ENCODE measurements around the gene AJM1. TPM values are rescaled to one million over a fixed set of nuclear protein-coding genes. Genes with fewer than 3 reads are reported as not detected.
"Not testable (repeated sequence)": the region's sequence is repeated elsewhere in the genome, so short reads cannot be mapped to it uniquely, and the experiment has no call there.

Gene AJM1
- total and polyA plus RNA-seq, 4 experiments from 2014 or later: 0.05 to 2.8 (median 2.4) TPM; not detected in 1

DNA sequence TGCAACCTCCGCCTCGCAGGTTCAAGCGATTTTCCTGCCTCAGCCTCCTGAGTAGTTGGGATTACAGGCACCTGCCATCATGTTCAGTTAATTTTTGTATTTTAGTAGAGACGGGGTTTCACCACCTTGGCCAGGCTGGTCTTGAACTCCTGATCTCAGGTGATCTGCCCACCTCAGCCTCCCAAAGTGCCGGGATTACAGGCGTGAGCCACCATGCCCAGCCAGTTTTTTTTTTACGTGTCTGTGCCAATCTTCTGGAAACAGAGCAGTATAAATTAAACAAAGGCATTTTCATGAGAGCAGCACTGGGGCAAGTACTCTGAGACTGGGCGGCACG, 40.6 kb downstream of the AJM1 start:
- not testable (repeated sequence) for H3K27me3 Mint-ChIP-seq; H3K27me3 ChIP-seq (ENCODE audit: insufficient read depth, low read length); DNase-seq; H3K9me3 ChIP-seq (ENCODE audit: control insufficient read depth in 1 of 2, low read length in 2 of 2); H3K9me3 Mint-ChIP-seq; H3K36me3 ChIP-seq (ENCODE audit: insufficient read depth, low read length); H3K36me3 Mint-ChIP-seq; H3K4me3 ChIP-seq (ENCODE audit: low read length in 2 of 2)
- Mint-ChIP-seq H3K4me3 (peak overlapping the region in 7 of 8 donors; percentile 77 to 89 (median 85)), H3K27ac (peak overlapping the region; percentile 92 to 99 (median 94)), H3K4me1 (peaks cover 13 to 31% (median 26%) of the 10 kb centered on the region in 4 donors)
- Histone ChIP-seq H3K4me1 (ENCODE audit: insufficient read depth, low read length) (peaks cover 46% of the 10 kb centered on the region), H3K27ac (ENCODE audit: low read depth, low read length) (peak overlapping the region; percentile 87)
- ChIA-PET CTCF (ENCODE audit: partially characterized antibody) (interaction anchor here (1.1 to 3.2 kb wide), 3 partner anchors 19 to 147 kb away, joined by 5 to 21 read pairs (median 6); partner anchors contain the start of gene AJM1), POLR2A (ENCODE audit: partially characterized antibody) (interaction anchor here (0.8 to 4.0 kb wide), 8 partner anchors 17 to 204 kb away, joined by 3 to 21 read pairs (median 6); partner anchors contain the start of genes EDF1, FBXW5, MAN1B1 and PAXX)
- intact Hi-C loops (cut with micrococcal nuclease): loop anchor here (1.0 kb wide), 2 partner anchors 19 to 61 kb away; partner anchors contain the start of gene FBXW5

DNA sequence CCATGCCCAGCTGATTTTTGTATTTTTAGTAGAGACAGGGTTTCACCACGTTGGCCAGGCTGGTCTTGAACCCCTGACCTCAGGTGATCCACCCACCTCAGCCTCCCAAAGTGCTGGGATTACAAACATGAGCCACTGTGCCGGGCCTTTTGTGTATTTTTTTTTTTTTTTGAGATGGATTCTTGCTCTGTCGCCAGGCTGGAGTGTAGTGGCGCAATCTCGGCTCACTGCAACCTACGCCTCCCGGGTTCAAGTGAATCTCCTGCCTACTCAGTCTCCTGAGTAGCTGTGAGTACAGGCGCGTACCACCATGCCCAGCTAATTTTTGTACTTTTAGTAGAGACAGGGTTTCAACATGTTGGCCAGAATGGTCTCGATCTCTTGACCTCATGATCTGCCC, 41.4 kb downstream of the AJM1 start:
- H3K4me1 Mint-ChIP-seq: peaks cover 16 to 39% (median 30%) of the 10 kb centered on the region in 4 donors
- H3K27me3 Mint-ChIP-seq; DNase-seq; H3K9me3 Mint-ChIP-seq; H3K27me3 ChIP-seq (ENCODE audit: insufficient read depth, low read length); H3K36me3 ChIP-seq (ENCODE audit: insufficient read depth, low read length); H3K9me3 ChIP-seq (ENCODE audit: control insufficient read depth in 1 of 2, low read length in 2 of 2); H3K36me3 Mint-ChIP-seq; H3K4me3 ChIP-seq (ENCODE audit: low read length in 2 of 2); intact Hi-C loops (cut with micrococcal nuclease): not testable (repeated sequence)
- H3K27ac ChIP-seq (ENCODE audit: low read depth, low read length): peak overlapping the region; percentile 87
- H3K27ac Mint-ChIP-seq: peak overlapping the region in 6 of 7 donors; percentile 51 to 99 (median 86)
- ChIA-PET CTCF (ENCODE audit: partially characterized antibody) (interaction anchor here (0.9 kb wide), 1 partner anchor 41 kb away, joined by 5 read pairs; the partner anchor contains the start of gene AJM1), POLR2A (ENCODE audit: partially characterized antibody) (interaction anchor here (1.2 to 4.0 kb wide), 4 partner anchors 18 to 76 kb away, joined by 4 to 21 read pairs (median 6); partner anchors contain the start of genes EDF1 and RABL6)
- H3K4me1 ChIP-seq (ENCODE audit: insufficient read depth, low read length): peaks cover 54% of the 10 kb centered on the region
- H3K4me3 Mint-ChIP-seq: peak overlapping the region in 1 of 8 donors; percentile 15

DNA sequence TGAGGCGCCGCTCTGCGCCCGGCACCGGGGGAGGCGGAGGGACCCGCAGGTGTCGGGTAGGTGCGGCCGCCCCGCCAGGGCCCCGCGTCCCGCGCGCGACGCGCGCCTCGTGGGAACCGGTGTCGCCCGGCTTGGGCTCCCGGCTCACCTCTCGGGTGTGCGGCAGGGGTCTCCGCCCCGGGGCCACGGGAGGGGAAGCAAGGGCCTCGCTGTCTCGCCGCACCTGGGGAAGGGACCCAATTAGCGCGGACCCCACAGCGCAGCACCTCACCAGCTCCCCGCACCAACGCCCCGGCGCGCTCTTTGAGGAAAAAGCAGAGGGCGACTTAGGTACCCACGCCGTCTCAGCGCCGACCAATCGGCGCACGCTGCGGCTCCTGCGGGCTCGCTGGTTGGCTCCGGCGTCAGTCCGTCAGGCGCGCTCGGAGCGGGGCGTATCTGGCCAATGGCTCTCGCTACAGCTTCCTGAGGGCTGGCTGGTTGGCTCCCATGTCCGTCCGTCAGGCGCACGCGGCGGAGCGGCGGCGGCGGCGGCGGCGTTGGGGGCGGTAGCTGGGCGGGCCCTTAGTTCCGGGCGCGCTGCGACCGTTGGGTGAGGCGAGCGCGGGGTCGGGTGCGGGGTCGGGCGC, 43.8 kb downstream of the AJM1 start, which contains the start of gene TRAF2:
TRAF2 (plus strand) TSS at position 567 of the 629 bp plus-strand sequence. CDS start 12,225 bp downstream, outside the sequence.
- Mint-ChIP-seq H3K27me3 (no peaks in the 10 kb centered on the region), H3K36me3 (peaks cover 0 to 10% of the 10 kb centered on the region in 2 donors), H3K27ac (peak within 1 kb of the TSS; percentile 92 to 97 (median 94)), H3K4me3 (peak within 1 kb of the TSS; percentile 84 to 92 (median 88)), H3K9me3 (no peaks in the 10 kb centered on the region), H3K4me1 (peaks cover 16 to 57% (median 32%) of the 10 kb centered on the region in 4 donors)
- intact Hi-C loops (cut with micrococcal nuclease): loop anchor here (1.0 to 5.0 kb wide), 6 partner anchors 16 to 94 kb away; partner anchors contain the start of genes EDF1, FBXW5, PHPT1 and TMEM141
- Histone ChIP-seq H3K27me3 (ENCODE audit: insufficient read depth, low read length) (no peaks in the 10 kb centered on the region), H3K27ac (ENCODE audit: low read depth, low read length) (peak within 1 kb of the TSS; percentile 98), H3K4me3 (ENCODE audit: low read length in 2 of 2) (peak within 1 kb of the TSS; percentile 36 to 82), H3K4me1 (ENCODE audit: insufficient read depth, low read length) (peaks cover 54% of the 10 kb centered on the region), H3K9me3 (ENCODE audit: control insufficient read depth in 1 of 2, low read length in 2 of 2) (no peaks in the 10 kb centered on the region), H3K36me3 (ENCODE audit: insufficient read depth, low read length) (peaks cover 7% of the 10 kb centered on the region)
- ChIA-PET POLR2A (ENCODE audit: partially characterized antibody) (interaction anchor here (0.6 to 2.6 kb wide), 23 partner anchors 8 to 302 kb away, joined by 3 to 39 read pairs (median 5); partner anchors contain the start of genes AJM1, ANAPC2, CLIC3 and EDF1), CTCF (ENCODE audit: partially characterized antibody) (interaction anchor here (0.9 to 3.5 kb wide), 4 partner anchors 43 to 144 kb away, joined by 3 to 20 read pairs (median 4); partner anchors contain the start of gene AJM1)
- peak; percentile 97 for DNase-seq

DNA sequence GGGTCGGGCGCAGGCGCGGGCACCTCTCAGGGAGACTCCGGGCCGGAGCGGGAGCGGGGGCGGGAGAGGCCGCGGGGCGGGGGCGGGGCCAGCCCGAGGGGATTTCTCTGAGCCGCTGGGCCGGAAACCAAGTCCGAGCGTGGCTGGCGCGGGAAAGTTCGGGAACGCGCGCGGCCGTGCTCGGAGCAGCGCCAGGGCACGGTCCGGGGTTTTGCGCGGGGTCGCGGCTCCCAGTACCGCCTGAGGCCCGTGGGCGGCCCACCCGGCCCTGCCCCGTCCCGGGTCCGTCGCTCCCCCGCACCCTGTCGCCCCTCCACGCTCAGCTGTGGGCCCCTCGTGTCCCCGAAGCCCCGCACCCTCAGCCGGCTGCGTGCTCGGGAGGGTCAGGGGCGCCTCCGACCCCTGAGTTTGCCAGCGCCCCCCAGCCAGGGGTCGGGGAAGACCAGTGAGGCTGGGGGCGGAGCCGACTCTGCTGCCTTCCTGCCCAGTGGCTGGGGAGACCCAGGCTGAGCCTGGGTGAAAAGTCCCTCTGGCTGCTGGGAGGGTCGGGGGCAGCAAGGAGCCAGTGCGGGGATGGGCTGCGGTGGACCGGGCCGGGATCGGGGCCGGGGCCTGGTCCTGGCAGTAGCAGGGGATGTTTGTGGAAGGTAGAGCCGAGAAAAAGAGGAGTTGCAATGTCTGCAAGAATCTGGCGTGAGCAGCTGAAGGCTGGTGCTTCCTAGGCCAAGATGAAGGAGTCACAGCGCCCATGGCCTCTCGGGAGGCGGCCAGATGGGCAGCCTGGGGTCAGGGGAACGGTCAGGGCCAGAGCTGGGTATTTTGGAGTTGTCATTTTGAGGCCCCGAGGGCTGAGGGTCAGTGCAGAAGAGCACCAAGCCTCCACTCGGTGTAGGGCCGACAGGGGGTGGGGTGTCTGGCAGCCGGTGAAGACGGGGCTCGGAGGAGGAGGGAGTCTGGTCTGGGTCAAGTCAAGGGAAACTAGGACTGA, 44.6 kb downstream of the AJM1 start:
- peaks cover 7% of the 10 kb centered on the region for H3K36me3 ChIP-seq (ENCODE audit: insufficient read depth, low read length)
- CTCF ChIA-PET (ENCODE audit: partially characterized antibody): interaction anchor here (0.9 to 3.5 kb wide), 4 partner anchors 44 to 143 kb away, joined by 3 to 20 read pairs (median 4); partner anchors contain the start of gene AJM1
- no peaks in the 10 kb centered on the region for H3K9me3 ChIP-seq (ENCODE audit: control insufficient read depth in 1 of 2, low read length in 2 of 2)
- peak overlapping the region; percentile 98 for H3K27ac ChIP-seq (ENCODE audit: low read depth, low read length)
- Mint-ChIP-seq H3K27ac (peak overlapping the region; percentile 92 to 97 (median 94)), H3K9me3 (no peaks in the 10 kb centered on the region), H3K4me1 (peaks cover 14 to 49% (median 28%) of the 10 kb centered on the region in 4 donors), H3K27me3 (no peaks in the 10 kb centered on the region), H3K4me3 (peak overlapping the region; percentile 84 to 92 (median 88)), H3K36me3 (peaks cover 0 to 10% of the 10 kb centered on the region in 2 donors)
- intact Hi-C loops (cut with micrococcal nuclease): loop anchor here (1.0 to 5.0 kb wide), 6 partner anchors 15 to 95 kb away; partner anchors contain the start of genes EDF1, FBXW5, PHPT1 and TMEM141
- POLR2A ChIA-PET (ENCODE audit: partially characterized antibody): interaction anchor here (0.6 to 2.6 kb wide), 22 partner anchors 9 to 354 kb away, joined by 3 to 39 read pairs (median 4); partner anchors contain the start of genes AJM1, ANAPC2, CLIC3 and EDF1
- DNase-seq: peak in 1 of 5 donors; percentile 84
- peaks cover 47% of the 10 kb centered on the region for H3K4me1 ChIP-seq (ENCODE audit: insufficient read depth, low read length)
- H3K27me3 ChIP-seq (ENCODE audit: insufficient read depth, low read length): no peaks in the 10 kb centered on the region
- H3K4me3 ChIP-seq (ENCODE audit: low read length in 2 of 2): peak overlapping the region; percentile 23 to 75

DNA sequence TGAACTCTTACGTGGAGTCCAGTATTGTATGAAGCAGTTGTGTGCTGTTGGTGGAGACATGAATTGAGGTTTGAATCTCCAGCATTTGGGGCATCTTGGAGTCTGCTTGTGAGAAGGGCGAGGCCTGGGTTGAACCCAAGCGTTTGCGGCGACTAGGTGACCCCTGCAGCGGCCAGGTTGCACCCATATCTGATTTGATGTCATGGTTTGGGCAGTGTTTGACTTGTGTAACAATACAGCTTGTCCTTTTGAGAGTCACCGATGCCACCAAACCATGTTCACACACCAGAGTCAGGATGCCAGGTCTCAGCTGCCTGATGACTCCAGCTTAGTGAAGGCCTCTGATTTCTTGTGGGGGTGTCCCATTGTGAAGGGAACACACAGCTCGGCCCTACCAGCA, 46.2 kb downstream of the AJM1 start:
- POLR2A ChIA-PET (ENCODE audit: partially characterized antibody): no interaction called here
- Histone ChIP-seq H3K4me1 (ENCODE audit: insufficient read depth, low read length) (peaks cover 31% of the 10 kb centered on the region), H3K27ac (ENCODE audit: low read depth, low read length) (no peak overlapping the region), H3K9me3 (ENCODE audit: control insufficient read depth in 1 of 2, low read length in 2 of 2) (no peaks in the 10 kb centered on the region), H3K36me3 (ENCODE audit: insufficient read depth, low read length) (peaks cover 7% of the 10 kb centered on the region), H3K4me3 (ENCODE audit: low read length in 2 of 2) (no peak overlapping the region), H3K27me3 (ENCODE audit: insufficient read depth, low read length) (no peaks in the 10 kb centered on the region)
- no peaks in the 10 kb centered on the region for H3K27me3 Mint-ChIP-seq
- H3K4me3 Mint-ChIP-seq: no peak overlapping the region
- CTCF ChIA-PET (ENCODE audit: partially characterized antibody): interaction anchor here (1.1 to 3.5 kb wide), 2 partner anchors 45 to 147 kb away, joined by 4 to 20 read pairs; partner anchors contain the start of gene AJM1
- intact Hi-C loops (cut with micrococcal nuclease): loop anchor here (5.0 kb wide), 1 partner anchor 96 kb away; the partner anchor contains the start of gene TMEM141
- DNase-seq: no peak
- peak overlapping the region in 4 of 7 donors; percentile 13 to 93 (median 66) for H3K27ac Mint-ChIP-seq
- peaks cover 0 to 9% of the 10 kb centered on the region in 2 donors for H3K36me3 Mint-ChIP-seq
- peaks cover 16 to 48% (median 17%) of the 10 kb centered on the region in 4 donors for H3K4me1 Mint-ChIP-seq
- H3K9me3 Mint-ChIP-seq: no peaks in the 10 kb centered on the region

DNA sequence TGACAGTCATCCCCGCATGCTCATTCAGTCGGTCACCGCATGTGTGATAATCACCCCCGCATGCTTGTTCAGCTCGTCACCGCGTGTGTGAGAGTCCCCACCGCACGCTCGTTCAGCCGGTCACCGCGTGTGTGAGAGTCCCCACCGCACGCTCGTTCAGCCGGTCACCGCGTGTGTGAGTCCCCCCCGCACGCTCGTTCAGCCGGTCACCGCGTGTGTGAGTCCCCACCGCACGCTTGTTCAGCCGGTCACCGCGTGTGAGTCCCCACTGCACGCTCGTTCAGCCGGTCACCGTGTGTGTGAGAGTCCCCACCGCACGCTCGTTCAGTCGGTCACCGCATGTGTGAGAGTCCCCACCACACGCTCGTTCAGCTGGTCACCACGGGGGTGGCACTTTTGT, 47.6 kb downstream of the AJM1 start:
- no peak overlapping the region for H3K4me3 ChIP-seq (ENCODE audit: low read length in 2 of 2)
- Mint-ChIP-seq H3K4me3 (peak overlapping the region in 1 of 8 donors; percentile 36), H3K9me3 (no peaks in the 10 kb centered on the region), H3K36me3 (peaks cover 6 to 12% of the 10 kb centered on the region in 2 donors), H3K4me1 (peaks cover 20 to 58% (median 23%) of the 10 kb centered on the region in 4 donors), H3K27ac (no peak overlapping the region), H3K27me3 (no peaks in the 10 kb centered on the region)
- intact Hi-C loops (cut with micrococcal nuclease): loop anchor here (5.0 kb wide), 1 partner anchor 98 kb away; the partner anchor contains the start of gene TMEM141
- no peaks in the 10 kb centered on the region for H3K9me3 ChIP-seq (ENCODE audit: control insufficient read depth in 1 of 2, low read length in 2 of 2)
- H3K4me1 ChIP-seq (ENCODE audit: insufficient read depth, low read length): peaks cover 26% of the 10 kb centered on the region
- DNase-seq: no peak
- H3K27ac ChIP-seq (ENCODE audit: low read depth, low read length): no peak overlapping the region
- no peaks in the 10 kb centered on the region for H3K27me3 ChIP-seq (ENCODE audit: insufficient read depth, low read length)
- POLR2A ChIA-PET (ENCODE audit: partially characterized antibody): no interaction called here
- CTCF ChIA-PET (ENCODE audit: partially characterized antibody): no interaction called here
- peaks cover 9% of the 10 kb centered on the region for H3K36me3 ChIP-seq (ENCODE audit: insufficient read depth, low read length)

All from CD4-positive, alpha-beta memory T cell (primary cell).